Naive thymus-derived CD4-positive, alpha-beta T cell (primary cell): ENCODE measurements around the gene KLF11. TPM values are rescaled to one million over a fixed set of nuclear protein-coding genes. Genes with fewer than 3 reads are reported as not detected.
A peak's percentile ranks its signal among the peaks of the same experiment; 100 is the strongest.

Experiments used
- ATAC-seq: fragments of 150-1000 bp; cut with Tn5 transposase; 2 replicates; pipeline ENCODE4 v1.10.0; 2021; ENCODE audit warnings: mild to moderate bottlenecking, moderate library complexity
- CTCF ChIA-PET: fragments of 350-600 bp; sonication (Branson Sonifier 250); formaldehyde crosslinking; loops from one replicate; lab custom pipeline; 2021; ENCODE audit warnings: antibody characterized with exemption; lab: Charles Lee
- POLR2A ChIA-PET: fragments of 350-600 bp; sonication (Branson Sonifier 250); formaldehyde crosslinking; loops from one replicate; lab custom pipeline; 2021; ENCODE audit warnings: antibody characterized with exemption, inconsistent platforms; lab: Charles Lee
- DNase-seq, 9 donors: peaks; one replicate each; pipeline versions ENCODE4 v3.0.0 to v3.0.0-alpha.2; 2020 to 2022; ENCODE audit warnings: mixed read lengths in 1 of 9
- H3K27ac ChIP-seq: one replicate; pipeline ENCODE4 v1.7.0; 2013; ENCODE audit warnings: mild to moderate bottlenecking, low read depth, low read length, moderate library complexity
- H3K27me3 ChIP-seq, 2 donors: one replicate each; pipeline ENCODE4 v1.7.0; 2013; ENCODE audit warnings: low read length in 2 of 2, mild to moderate bottlenecking in 2 of 2, moderate library complexity in 2 of 2; ENCODE audit not compliant: control insufficient read depth in 2 of 2, insufficient read depth in 2 of 2
- H3K36me3 ChIP-seq, 3 experiments: 1 replicate in 2 of 3; 2 replicates in 1 of 3; pipeline ENCODE4 v1.7.0; 2013; ENCODE audit warnings: low read length in 3 of 3, mild to moderate bottlenecking in 3 of 3, moderate library complexity in 1 of 3; ENCODE audit not compliant: insufficient read depth in 3 of 3, control insufficient read depth in 2 of 3
- H3K4me1 ChIP-seq, 2 donors: one replicate each; pipeline ENCODE4 v1.7.0; 2013; ENCODE audit warnings: low read length in 2 of 2, mild to moderate bottlenecking in 2 of 2, moderate library complexity in 1 of 2; ENCODE audit not compliant: control insufficient read depth in 2 of 2, insufficient read depth in 2 of 2
- H3K4me3 ChIP-seq: 2 replicates; pipeline ENCODE4 v1.7.0; 2013; ENCODE audit warnings: mild to moderate bottlenecking, low read length
- H3K9me3 ChIP-seq, 3 experiments: 1 replicate in 2 of 3; 2 replicates in 1 of 3; pipeline ENCODE4 v1.7.0; 2013; ENCODE audit warnings: low read length in 3 of 3; ENCODE audit not compliant: control insufficient read depth in 2 of 3
- H3K27ac Mint-ChIP-seq, 9 donors: one replicate each; pipeline ENCODE4 v1.8.0; 2020 to 2022; ENCODE audit warnings: mixed read lengths in 9 of 9, mild to moderate bottlenecking in 8 of 9, moderate library complexity in 5 of 9, inconsistent platforms in 2 of 9
- H3K27me3 Mint-ChIP-seq, 5 donors: one replicate each; pipeline ENCODE4 v1.8.0; 2021 to 2022; ENCODE audit warnings: mixed read lengths in 5 of 5, mild to moderate bottlenecking in 1 of 5
- H3K36me3 Mint-ChIP-seq, 5 donors: one replicate each; pipeline ENCODE4 v1.8.0; 2020 to 2022; ENCODE audit warnings: mixed read lengths in 5 of 5, mild to moderate bottlenecking in 3 of 5, inconsistent platforms in 1 of 5
- H3K4me1 Mint-ChIP-seq, 7 donors: one replicate each; pipeline ENCODE4 v1.8.0; 2020 to 2022; ENCODE audit warnings: mixed read lengths in 7 of 7, mild to moderate bottlenecking in 3 of 7, inconsistent platforms in 1 of 7
- H3K4me3 Mint-ChIP-seq, 10 donors: one replicate each; pipeline ENCODE4 v1.8.0; 2020 to 2022; ENCODE audit warnings: mild to moderate bottlenecking in 10 of 10, mixed read lengths in 10 of 10, moderate library complexity in 6 of 10, inconsistent platforms in 2 of 10
- H3K9me3 Mint-ChIP-seq, 11 donors: one replicate each; pipeline ENCODE4 v1.8.0; 2020 to 2022; ENCODE audit warnings: mixed read lengths in 11 of 11, mild to moderate bottlenecking in 4 of 11, inconsistent platforms in 1 of 11, moderate library complexity in 1 of 11
- intact Hi-C, 2 donors: fragments of 100-400 bp; cut with micrococcal nuclease; formaldehyde crosslinking; loops; one replicate each; pipeline ENCODE4 v1.15.1; 2023
- polyA plus RNA-seq, 2 donors: library from polyadenylated mRNA; unstranded; fragments of 300-500 nt; fragmentation: Illumina TruSeq; gene quantifications; one replicate each; pipeline ENCODE4 v1.2.3, GENCODE V29; 2021
- total RNA-seq, 6 experiments: library from RNA in 5 of 6; stranded (reverse) in 5 of 6; gene quantifications; 1 replicate in 5 of 6; 2 replicates in 1 of 6; pipeline ENCODE4 v1.2.3 and lab custom pipeline; 2021 to 2026

The KLF11 gene
- total and polyA plus RNA-seq, 7 experiments from 2014 or later = 1.3 to 48.6 (median 4.8) TPM

GRCh38 chr2:10041711-10042110, 1.6 kb upstream of the KLF11 start:
- H3K4me1 Mint-ChIP-seq = peaks cover 9 to 30% (median 25%) of the 10 kb centered on the region in 7 donors
- no peak overlapping the region for H3K4me3 ChIP-seq
- peaks cover 0 to 3% (median 0%) of the 10 kb centered on the region in 5 donors for H3K36me3 Mint-ChIP-seq
- no peaks in the 10 kb centered on the region for H3K9me3 ChIP-seq
- CTCF ChIA-PET = no interaction called here
- no peaks in the 10 kb centered on the region for H3K27me3 ChIP-seq
- intact Hi-C loops = loop anchor here (2.0 to 10.0 kb wide), 7 partner anchors 261 to 1204 kb away; partner anchors contain the start of genes ADAM17 (in 1 of the 2), CPSF3 (in 1 of the 2), HPCAL1 (in 1 of the 2) and IAH1 (in 1 of the 2)
- H3K27me3 Mint-ChIP-seq = peaks cover 0 to 31% (median 0%) of the 10 kb centered on the region in 5 donors
- H3K4me1 ChIP-seq = peaks cover 6% of the 10 kb centered on the region in 2 donors
- DNase-seq = no peak
- H3K9me3 Mint-ChIP-seq = peaks cover 0 to 5% (median 0%) of the 10 kb centered on the region in 11 donors
- POLR2A ChIA-PET = interaction anchor here (1.3 kb wide), 1 partner anchor 13 kb away, joined by 7 read pairs; no protein-coding TSS in a partner anchor
- ATAC-seq = no peak
- H3K36me3 ChIP-seq = no peaks in the 10 kb centered on the region
- peak overlapping the region; percentile 6 to 94 (median 87) for H3K4me3 Mint-ChIP-seq
- H3K27ac Mint-ChIP-seq = peak overlapping the region in 5 of 9 donors; percentile 52 to 90 (median 76)
- no peak overlapping the region for H3K27ac ChIP-seq

DNA sequence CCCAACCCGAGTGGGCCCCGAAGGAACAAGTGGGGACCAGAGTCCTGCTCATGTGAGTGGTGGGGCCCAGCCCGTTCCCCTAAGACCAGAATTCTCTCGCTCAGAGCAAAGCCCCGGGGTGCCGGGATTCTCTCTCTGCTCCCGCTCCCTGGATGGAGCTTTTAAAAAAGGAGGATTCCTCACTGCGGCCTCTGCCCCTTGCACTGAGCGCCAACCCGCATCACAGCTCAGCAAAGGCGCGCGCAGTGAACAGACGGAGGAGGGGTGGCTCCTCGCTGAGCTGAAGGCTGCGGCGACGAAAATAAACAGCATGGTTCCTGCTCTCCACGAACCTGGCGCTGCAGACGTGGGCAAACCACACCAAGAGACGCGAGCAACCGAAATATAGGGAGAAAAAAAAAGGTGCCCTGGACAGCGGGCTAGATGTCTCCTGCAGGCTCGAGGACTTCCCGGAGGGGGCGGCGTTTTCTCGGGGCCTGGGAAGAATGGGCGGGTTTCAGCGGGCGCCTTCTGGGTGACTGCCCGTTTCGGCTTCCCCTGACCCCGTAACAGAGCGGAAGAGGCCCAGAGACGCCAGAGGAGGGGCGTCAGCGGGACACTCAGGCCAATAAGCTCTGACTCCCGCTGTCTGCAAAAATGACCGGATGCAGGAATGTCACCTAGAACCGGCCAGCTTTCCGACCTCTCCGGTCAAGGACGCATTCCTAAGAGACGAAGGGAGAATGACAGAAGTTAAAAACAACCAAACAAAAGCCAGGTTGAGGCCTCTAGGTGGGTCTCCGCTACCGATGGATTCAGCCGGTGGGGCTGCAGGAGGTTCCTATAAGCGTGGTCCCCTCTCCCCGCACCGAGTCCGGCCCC, 819 bp upstream of the KLF11 start:
- Histone ChIP-seq H3K4me3 (peak overlapping the region; percentile 53), H3K9me3 (no peaks in the 10 kb centered on the region), H3K36me3 (peaks cover 0 to 4% (median 0%) of the 10 kb centered on the region in 3 experiments), H3K27ac (peak overlapping the region; percentile 67), H3K4me1 (peaks cover 6% of the 10 kb centered on the region in 2 donors), H3K27me3 (no peaks in the 10 kb centered on the region)
- intact Hi-C loops = loop anchor here (1.0 to 10.0 kb wide), 10 partner anchors 13 to 1205 kb away; partner anchors contain the start of genes TAF1B (in 2 of the 2), ADAM17 (in 1 of the 2), CPSF3 (in 1 of the 2) and HPCAL1 (in 1 of the 2)
- peak overlapping the region; percentile 87 to 95 (median 92) for H3K27ac Mint-ChIP-seq
- peaks cover 0 to 9% (median 0%) of the 10 kb centered on the region in 5 donors for H3K36me3 Mint-ChIP-seq
- POLR2A ChIA-PET = interaction anchor here (1.1 to 1.3 kb wide), 2 partner anchors 14 to 199 kb away, joined by 3 to 7 read pairs; partner anchors contain the start of gene TAF1B
- ATAC-seq (peak; percentile 0), DNase-seq (peak; percentile 36 to 58 (median 42))
- peak overlapping the region; percentile 83 to 94 (median 89) for H3K4me3 Mint-ChIP-seq
- H3K27me3 Mint-ChIP-seq = peaks cover 0 to 31% (median 0%) of the 10 kb centered on the region in 5 donors
- peaks cover 0 to 5% (median 0%) of the 10 kb centered on the region in 11 donors for H3K9me3 Mint-ChIP-seq
- CTCF ChIA-PET = interaction anchor here (1.3 kb wide), 1 partner anchor 58 kb away, joined by 5 read pairs; no protein-coding TSS in a partner anchor
- H3K4me1 Mint-ChIP-seq = peaks cover 14 to 34% (median 29%) of the 10 kb centered on the region in 7 donors

DNA sequence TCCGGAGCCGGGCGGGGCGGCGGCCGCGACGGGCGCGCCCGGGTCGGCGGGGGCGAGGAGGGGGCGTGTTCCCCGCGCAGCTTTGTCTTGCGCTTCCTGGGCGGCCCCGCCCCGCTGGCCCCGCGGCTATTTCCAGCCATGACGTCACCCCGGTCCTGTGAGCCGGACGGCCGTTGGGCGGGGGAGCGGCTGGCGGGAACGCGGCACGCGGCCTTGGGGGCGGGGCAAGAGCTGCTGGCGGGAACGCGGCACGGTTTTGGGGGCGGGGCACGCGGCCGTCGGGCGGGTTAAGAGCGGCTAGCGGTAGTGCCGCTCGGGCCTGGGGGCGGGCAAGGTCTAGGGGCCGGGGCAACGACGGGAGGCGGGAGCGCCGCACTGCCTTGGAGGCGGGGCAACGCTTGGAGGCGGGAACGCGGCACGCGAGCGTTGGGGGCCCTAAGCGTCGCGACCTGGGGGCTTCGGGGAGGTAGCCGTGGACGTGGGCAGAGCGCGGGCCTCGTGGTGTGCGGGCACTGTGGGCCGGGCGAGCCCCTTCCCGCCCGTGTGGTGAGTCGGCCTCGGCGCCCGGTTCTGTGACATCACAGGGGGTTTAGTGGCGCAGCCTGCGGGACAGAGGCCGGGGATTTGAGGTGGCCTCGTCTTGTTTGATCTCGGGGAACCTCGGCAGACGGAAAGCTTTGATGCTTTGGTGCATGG, 704 bp downstream of the KLF11 start:
- Mint-ChIP-seq H3K9me3 (peaks cover 0 to 5% (median 0%) of the 10 kb centered on the region in 11 donors), H3K27ac (peak overlapping the region; percentile 82 to 95 (median 88)), H3K27me3 (peaks cover 0 to 31% (median 0%) of the 10 kb centered on the region in 5 donors), H3K4me1 (peaks cover 14 to 35% (median 29%) of the 10 kb centered on the region in 7 donors), H3K4me3 (peak overlapping the region; percentile 76 to 89 (median 84)), H3K36me3 (peaks cover 0 to 9% (median 3%) of the 10 kb centered on the region in 5 donors)
- ChIA-PET POLR2A (interaction anchor here (0.6 to 2.3 kb wide), 6 partner anchors 9 to 404 kb away, joined by 3 to 10 read pairs (median 3); partner anchors contain the start of genes ODC1 and TAF1B), CTCF (interaction anchor here (1.3 to 9.8 kb wide), 3 partner anchors 59 to 231 kb away, joined by 5 to 153 read pairs (median 77); no protein-coding TSS in a partner anchor)
- H3K27ac ChIP-seq = peak overlapping the region; percentile 76
- H3K9me3 ChIP-seq = no peaks in the 10 kb centered on the region
- H3K36me3 ChIP-seq = peaks cover 0 to 14% (median 0%) of the 10 kb centered on the region in 3 experiments
- intact Hi-C loops = loop anchor here (1.0 to 10.0 kb wide), 15 partner anchors 15 to 1207 kb away; partner anchors contain the start of genes ADAM17 (in 2 of the 2), CPSF3 (in 2 of the 2), GRHL1 (in 2 of the 2) and ITGB1BP1 (in 2 of the 2)
- H3K4me3 ChIP-seq = peak overlapping the region; percentile 48
- DNase-seq (peak; percentile 79 to 93 (median 89)), ATAC-seq (peak; percentile 73)
- peaks cover 6% of the 10 kb centered on the region in 2 donors for H3K4me1 ChIP-seq
- H3K27me3 ChIP-seq = no peaks in the 10 kb centered on the region

DNA sequence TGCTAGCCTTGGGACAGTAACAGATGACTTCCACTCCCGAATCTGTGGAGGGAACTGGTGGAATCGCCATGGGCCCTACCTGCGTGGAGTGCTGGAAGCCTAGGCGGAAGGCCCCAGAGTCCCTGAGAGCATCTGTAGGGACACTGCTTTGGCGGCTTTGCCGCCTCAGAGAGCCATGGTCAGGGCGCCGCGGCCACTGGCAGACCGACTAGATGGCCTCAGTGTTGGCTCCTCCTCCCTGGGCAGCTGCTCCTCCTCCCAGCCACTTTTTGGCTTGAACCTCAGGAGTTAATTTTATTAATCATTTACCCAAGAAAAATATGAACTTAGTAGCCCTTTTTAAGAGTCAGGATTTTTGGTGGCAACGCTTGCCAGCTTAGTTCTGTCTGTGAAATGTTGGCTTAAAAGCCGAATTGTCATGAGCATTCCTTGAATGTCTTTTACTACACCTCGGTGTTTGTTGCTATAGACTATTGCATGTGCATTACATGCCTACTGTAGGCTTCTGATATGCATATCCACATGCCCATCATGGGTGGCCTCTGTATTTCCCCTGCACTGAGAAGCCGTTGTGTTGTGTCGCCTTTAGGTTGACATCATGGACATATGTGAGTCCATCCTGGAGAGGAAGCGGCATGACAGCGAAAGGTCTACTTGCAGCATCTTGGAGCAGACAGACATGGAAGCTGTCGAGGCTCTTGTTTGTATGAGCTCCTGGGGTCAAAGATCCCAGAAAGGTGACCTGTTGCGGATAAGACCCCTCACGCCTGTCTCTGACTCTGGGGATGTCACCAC, 2.4 kb downstream of the KLF11 start:
- ChIA-PET CTCF (interaction anchor here (1.1 to 9.8 kb wide), 6 partner anchors 40 to 256 kb away, joined by 3 to 153 read pairs (median 7); no protein-coding TSS in a partner anchor), POLR2A (interaction anchor here (2.3 kb wide), 1 partner anchor 62 kb away, joined by 10 read pairs; no protein-coding TSS in a partner anchor)
- intact Hi-C loops = loop anchor here in 1 of 2 donors (10.0 kb wide), 1 partner anchor 769 kb away; the partner anchor contains the start of gene PDIA6
- ATAC-seq (no peak), DNase-seq (no peak)
- H3K36me3 ChIP-seq = peaks cover 0 to 14% (median 0%) of the 10 kb centered on the region in 3 experiments
- H3K27me3 ChIP-seq = no peaks in the 10 kb centered on the region
- Mint-ChIP-seq H3K4me3 (peak overlapping the region in 8 of 10 donors; percentile 9 to 89 (median 48)), H3K27me3 (peaks cover 0 to 22% (median 0%) of the 10 kb centered on the region in 5 donors), H3K36me3 (peaks cover 0 to 12% (median 8%) of the 10 kb centered on the region in 5 donors), H3K9me3 (peaks cover 0 to 5% (median 0%) of the 10 kb centered on the region in 11 donors), H3K27ac (peak overlapping the region in 6 of 9 donors; percentile 8 to 94 (median 48)), H3K4me1 (peaks cover 14 to 35% (median 29%) of the 10 kb centered on the region in 7 donors)
- H3K4me3 ChIP-seq = no peak overlapping the region
- H3K4me1 ChIP-seq = peaks cover 6% of the 10 kb centered on the region in 2 donors
- H3K9me3 ChIP-seq = no peaks in the 10 kb centered on the region
- no peak overlapping the region for H3K27ac ChIP-seq

DNA sequence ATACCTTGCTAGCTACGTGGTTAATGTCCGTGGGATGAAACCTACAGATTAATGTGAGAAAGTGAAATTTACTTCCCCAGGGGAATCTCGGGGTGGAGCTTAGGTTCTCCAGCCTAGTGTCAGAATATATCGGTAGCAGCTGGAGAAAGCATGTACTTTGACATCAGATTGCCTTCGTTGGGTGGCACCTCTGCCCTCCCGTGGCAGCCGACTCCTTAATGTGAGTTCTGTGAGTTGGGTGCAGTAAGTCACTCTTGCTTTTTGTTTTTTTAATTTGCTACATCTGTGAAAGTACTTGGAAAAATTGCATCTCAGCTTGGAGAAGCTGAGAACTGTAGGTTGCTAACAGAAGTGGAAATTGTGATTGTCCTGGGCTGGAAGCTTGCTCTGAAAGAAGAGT, 3.6 kb downstream of the KLF11 start:
- peaks cover 0 to 14% (median 0%) of the 10 kb centered on the region in 3 experiments for H3K36me3 ChIP-seq
- H3K27me3 ChIP-seq = no peaks in the 10 kb centered on the region
- ChIA-PET CTCF (interaction anchor here (0.7 to 9.8 kb wide), 10 partner anchors 11 to 255 kb away, joined by 3 to 153 read pairs (median 4); no protein-coding TSS in a partner anchor), POLR2A (interaction anchor here (0.8 to 3.3 kb wide), 2 partner anchors 63 to 82 kb away, joined by 4 to 9 read pairs; no protein-coding TSS in a partner anchor)
- Mint-ChIP-seq H3K36me3 (peaks cover under 1 to 11% (median 9%) of the 10 kb centered on the region in 5 donors), H3K27ac (peak overlapping the region in 3 of 9 donors; percentile 24 to 80 (median 62)), H3K9me3 (peaks cover 0 to 2% (median 0%) of the 10 kb centered on the region in 11 donors), H3K4me3 (peak overlapping the region in 1 of 10 donors; percentile 9), H3K4me1 (peaks cover 10 to 35% (median 27%) of the 10 kb centered on the region in 7 donors), H3K27me3 (peaks cover 0 to 10% (median 0%) of the 10 kb centered on the region in 5 donors)
- no peak for ATAC-seq
- no peak overlapping the region for H3K27ac ChIP-seq
- H3K4me3 ChIP-seq = no peak overlapping the region
- intact Hi-C loops = loop anchor here in 1 of 2 donors (10.0 kb wide), 1 partner anchor 768 kb away; the partner anchor contains the start of gene PDIA6
- no peak for DNase-seq
- H3K4me1 ChIP-seq = peaks cover 6% of the 10 kb centered on the region in 2 donors
- no peaks in the 10 kb centered on the region for H3K9me3 ChIP-seq
